HG02840 (cell line): ENCODE data around the gene CD96.
"Not testable (repeated sequence)": the region's sequence is repeated elsewhere in the genome, so short reads cannot be mapped to it uniquely, and the experiment has no call there.

Experiments used
- ATAC-seq: cut with Tn5 transposase; IDR thresholded peaks from one replicate; pipeline ENCODE4 v1.9.1; 2021; ENCODE audit warnings: mild to moderate bottlenecking, moderate library complexity, moderate number of reproducible peaks; ENCODE audit not compliant: unreplicated experiment, low FRiP score

Gene CD96

DNA sequence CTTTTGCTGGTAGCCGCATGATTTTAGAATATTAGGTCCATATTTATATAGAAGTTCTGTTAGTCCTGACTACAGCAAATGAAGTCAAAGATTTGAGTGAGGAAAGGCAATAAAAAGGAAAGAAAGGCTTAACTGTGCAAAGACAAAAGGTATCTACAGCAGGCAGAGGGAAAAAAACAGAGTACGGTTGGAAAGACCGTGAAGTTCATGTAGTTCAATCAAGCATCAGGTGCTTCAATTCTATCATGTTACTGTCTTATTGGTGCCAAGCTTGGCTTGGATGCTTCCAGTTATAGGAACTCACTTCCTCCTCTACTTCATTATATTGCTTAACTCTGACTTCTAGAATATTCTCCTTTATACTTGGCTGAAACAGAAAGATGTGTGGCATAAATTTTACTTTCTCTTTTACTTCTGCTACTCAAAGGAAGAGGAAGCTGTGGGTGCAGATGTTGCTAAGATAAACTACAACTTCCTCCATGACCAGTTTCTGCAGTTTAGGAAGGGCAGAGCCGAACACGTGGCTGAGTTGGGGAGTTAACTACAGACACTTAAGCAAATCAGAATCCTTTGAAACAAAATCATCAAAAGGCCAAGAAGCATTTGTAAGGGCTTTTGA lies 125.7 kb downstream of the CD96 start:
- ATAC-seq = peak; percentile 97

DNA sequence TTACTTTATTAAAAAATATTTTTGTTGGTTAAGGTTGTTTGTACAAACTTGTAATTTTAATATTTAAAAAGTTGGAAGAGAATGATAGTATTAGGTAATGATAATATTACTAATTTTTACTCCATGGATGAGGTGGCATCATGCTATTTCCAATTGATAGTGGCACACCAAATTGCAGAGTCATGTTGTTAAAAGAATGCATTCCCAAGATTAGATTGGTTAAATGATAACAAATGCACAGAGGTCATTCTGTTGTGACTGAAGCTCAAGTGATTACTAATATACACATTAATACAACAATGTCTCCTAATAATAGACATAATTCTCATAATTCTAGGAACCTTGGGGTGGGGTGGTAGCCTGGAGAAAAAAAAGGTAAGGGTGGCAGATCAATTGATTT lies 126.3 kb downstream of the CD96 start:
- ATAC-seq = no peak

DNA sequence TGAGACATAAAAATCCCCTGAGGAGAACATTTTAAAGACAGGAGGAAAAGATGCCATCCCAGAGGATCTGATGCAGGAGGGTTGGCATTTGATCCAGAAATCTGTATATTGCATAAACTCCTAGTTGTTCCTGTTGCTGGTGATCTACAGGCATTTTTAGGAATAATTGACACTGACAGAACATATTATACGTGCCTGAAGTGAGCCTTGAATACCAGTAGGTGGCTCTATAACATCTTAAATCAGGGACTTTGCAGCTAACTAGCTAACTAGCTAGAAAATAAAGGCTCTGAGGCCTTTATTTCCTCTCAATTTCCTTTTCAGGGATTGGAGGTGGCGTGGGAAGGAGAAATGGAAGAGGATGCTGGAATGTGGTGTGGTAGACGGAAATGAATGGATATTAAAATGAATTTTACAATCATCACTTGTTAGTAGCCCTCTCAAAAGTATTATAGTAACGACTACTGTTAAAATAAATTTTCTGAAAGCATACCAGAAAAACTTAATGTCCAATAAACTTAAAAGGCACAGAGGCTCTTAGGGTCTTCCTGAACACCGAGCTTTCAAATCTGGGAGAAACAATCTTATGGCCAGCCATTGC lies 127.0 kb downstream of the CD96 start:
- no peak for ATAC-seq

DNA sequence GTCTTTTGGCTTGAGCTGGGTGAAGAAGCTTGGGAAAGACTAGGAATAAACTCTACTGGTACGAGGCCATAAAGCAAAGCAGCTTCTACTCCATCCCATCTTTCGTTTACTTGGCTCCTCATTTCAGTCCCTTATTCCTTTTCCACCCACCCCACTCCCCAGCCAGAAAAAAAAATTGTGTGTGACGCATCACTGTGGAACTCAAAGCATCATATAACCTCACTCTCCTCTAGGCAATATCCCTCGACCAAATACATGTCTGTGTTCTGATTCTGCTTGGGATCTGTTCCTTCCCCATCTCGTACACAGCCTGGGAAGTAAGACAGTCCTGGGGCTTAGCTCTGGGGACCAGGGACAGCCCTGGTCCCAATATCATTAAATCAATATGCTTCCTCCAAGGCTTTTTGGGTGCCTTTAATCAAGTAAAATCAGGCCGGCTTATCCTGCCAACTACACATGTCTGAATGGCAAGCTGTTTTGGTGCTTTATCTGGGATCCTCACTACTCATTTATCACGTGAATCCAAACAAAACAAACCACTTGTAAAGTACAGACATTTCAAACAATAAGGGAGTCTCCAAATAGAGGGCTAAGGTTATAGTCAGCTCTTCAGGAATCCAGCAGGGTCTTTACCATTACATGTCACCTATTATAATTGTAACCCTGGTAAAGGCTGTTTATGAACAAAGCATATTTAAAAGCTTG lies 128.1 kb downstream of the CD96 start:
- no peak for ATAC-seq

DNA sequence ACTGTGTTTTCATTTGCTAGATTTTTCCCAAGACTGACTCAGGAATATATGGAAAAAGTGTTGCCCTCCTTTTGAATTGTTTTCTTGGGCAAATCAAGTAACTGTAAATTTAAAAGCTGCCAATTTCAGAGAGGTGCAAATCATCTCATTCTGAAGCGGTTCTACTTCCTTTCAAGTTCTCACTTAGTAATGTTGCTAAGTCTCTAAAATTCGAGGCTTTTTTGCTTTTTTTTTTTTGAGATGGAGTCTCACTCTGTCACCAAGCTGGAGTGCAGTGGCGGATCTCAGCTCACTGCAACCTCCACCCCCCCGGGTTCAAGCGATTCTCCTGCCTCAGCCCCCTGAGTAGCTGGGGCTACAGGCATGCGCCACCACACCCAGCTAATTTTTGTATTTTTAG lies 130.5 kb downstream of the CD96 start:
- not testable (repeated sequence) for ATAC-seq

DNA sequence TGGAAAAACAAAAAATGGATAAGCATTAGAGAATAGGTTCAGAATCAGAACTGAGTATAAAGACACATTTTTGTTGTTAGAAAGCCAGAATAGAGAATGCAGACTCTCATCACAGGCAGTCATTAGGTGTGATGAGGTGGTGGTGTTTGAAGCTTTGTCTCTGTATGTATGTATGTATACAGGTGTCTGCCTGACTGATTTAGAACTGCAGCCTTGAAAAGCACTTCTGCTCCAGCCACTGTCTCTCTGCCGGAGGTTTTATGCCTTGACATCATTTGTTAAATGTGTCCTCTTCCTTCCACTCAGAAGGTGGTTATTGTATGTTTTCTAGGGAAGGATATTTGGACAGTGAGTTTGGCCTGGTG lies 133.8 kb downstream of the CD96 start:
- ATAC-seq = no peak

DNA sequence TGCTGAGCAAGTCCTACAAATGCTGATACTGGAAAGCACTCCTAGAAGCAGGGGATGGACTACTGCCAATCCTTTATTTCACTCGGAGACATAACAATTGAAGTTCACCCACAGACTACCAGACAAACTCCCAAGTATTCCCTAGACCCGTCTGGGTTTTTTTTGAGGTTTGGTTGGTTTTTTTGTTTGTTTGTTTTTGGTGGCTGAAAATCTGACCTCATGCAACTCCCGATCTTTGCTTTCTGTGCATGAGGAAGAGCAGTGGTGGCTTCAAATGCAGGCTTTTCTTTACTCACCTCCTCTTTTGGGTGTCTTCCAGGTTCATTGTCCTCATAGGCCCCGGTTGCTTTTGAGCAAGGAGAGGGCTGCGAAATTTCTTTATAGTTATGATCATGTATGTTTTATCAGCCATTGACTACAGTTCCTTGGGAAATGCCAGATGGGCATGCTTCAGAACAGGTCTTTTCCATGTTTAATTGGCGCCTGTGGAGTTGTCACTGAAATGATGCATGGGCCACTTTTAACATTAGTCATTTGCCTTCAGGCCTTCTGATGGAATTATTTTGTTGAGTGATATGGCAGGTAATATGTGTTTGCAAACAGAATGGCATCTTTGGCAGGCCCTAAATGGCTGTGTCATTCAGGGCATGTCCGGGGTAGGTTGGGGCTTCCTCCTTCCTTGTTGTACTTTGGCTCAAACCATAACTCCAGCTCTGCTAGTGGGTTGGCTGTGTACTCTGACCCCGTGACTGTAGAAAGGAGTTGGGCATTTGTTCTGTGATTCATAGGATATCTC lies 134.4 kb downstream of the CD96 start:
- no peak for ATAC-seq

DNA sequence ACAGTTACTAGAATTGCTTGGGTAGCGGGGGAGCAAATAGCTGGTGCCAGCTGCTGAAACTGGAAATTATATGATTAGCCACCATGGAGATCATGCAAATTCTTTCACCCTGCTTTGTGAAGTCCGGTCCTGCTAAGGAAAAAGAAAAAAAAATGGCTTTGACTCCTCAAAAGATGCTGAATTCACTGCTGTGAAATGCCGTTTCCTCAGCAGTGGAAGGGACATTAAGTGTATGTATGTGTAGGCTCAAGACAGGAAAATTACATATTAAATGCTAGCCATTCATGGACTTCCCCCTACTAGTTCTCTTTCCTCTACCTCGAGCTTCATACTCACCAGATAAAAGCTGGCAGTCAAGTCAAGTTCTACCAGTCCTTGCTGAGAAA lies 135.0 kb downstream of the CD96 start:
- no peak for ATAC-seq

DNA sequence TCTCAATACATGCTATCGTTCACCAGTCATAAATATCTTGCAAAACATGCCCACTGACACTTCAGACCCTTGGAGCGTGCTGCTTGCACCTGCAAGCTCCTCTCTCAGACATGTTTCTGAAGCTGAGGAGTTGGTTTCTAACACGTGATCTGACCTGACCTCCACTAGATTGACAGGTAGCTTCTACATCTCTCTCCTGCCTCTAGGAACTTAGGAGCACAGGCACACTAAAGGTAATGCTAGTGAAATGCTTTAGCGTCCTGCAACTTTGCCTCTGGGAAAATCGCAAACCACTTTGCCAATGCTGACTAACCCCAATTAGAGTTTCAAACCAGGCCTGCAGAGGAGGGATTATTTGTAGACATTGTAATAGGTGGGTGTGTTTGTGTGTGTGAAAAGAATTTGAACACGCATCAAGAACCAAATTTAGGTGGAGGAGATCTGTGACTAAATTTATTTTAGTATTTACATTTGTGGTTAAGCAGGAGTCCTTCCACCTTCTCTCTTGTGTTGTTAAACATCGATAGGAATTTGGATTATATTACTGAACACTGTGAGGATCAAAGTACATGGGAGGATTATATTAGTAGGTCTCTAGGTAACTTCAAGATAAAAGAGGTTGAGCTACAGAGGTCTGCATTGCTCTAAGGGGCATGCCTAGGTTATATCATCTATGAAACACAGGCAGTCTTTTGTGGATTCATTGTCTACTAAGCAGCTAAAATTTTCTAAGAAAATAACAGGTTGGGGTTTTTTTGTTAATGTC lies 139.8 kb downstream of the CD96 start:
- ATAC-seq = no peak

DNA sequence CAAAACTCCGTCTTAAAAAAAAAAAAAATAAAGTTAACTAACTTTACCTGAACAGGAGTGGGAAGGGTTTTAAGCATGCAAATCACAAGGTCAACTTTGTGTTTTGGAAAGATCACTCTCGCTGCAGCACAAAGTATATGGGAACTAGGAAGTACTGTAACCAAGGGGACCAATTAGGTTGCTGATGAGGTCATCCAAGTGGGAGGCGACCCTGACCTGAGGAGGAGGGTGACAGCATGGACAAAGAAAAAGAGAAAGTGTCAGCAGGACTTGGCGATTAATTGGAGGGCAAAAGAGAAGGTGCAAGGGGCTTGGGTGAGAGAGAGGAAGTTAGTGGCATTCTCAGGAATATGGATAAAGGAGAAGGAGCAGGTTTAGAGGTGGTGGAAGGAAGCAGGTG lies 142.6 kb downstream of the CD96 start:
- no peak for ATAC-seq

DNA sequence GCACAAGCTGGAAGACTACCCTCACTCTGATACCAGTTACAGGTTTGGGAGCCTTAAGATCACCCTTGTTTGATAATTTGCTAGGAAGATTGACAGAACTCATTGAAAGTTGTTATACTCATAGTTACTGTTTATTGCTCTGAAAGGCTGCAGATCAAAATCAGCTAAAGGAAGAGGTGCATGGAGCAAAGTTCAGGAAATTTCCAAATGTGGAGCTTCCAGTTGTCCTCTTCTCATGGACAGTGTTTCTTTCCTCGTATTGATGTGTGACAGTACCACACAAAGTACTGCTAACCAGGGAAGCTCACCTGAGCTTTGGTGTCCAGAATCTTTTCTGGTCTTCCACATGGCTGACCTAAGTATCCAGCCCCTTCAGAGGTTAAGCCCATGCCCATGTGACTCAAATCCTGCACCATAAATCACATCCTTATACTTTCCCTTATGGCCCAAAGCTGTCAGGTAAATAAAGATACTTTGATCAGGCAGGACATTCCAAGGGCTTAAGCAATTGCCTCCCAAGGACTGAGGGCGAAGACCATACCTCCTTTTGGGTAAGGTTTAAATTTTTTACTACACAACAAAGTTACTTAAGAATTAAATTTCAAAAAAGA lies 146.3 kb downstream of the CD96 start:
- no peak for ATAC-seq

DNA sequence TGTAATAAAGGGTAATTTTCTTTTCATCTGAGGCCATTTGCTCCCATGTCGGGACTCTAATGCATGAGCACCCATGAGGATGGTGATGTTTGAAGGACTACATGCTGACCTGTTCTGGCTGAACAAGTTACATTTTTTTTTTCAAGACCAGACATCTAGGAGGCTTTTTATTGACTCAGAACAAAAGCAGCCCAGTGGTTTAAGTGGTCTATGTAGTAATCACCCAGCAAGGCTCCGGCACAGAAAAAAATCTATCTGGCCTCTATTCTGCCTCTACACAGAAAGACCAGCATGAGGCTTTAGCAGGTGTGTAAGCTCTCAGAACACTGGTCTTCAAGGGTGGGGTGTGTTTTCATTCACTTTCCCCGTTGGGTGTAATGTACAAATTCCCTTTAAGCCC lies 148.2 kb downstream of the CD96 start:
- peak; percentile 82 for ATAC-seq

DNA sequence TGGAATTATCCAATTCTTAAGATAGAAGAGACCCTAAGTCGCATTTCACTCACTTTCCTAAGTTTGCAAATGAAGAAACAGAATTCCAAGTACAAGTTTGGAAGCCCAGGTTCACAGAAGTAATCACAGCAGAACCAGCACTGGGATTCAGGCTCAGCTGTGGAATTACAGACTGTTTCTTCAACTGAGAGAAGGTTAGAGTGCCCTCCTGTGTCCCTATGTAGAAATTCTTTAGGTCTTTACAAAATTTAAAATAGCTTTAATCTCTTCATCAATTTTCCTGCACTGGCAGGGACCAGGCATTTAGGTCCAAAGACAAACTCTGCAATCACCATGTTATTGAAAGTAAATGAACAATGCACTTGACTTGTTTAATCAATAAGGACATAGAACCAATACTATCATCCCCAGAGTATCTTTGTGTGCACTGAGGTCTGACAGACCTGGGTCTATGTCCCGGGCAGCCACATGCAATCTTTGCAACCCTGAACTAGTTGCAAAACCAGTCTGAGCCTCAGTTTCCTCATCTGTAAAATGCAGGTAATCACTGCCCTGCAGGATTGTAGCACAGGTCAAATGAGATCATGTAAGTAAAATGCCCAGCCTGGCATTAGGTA lies 149.4 kb downstream of the CD96 start:
- no peak for ATAC-seq

DNA sequence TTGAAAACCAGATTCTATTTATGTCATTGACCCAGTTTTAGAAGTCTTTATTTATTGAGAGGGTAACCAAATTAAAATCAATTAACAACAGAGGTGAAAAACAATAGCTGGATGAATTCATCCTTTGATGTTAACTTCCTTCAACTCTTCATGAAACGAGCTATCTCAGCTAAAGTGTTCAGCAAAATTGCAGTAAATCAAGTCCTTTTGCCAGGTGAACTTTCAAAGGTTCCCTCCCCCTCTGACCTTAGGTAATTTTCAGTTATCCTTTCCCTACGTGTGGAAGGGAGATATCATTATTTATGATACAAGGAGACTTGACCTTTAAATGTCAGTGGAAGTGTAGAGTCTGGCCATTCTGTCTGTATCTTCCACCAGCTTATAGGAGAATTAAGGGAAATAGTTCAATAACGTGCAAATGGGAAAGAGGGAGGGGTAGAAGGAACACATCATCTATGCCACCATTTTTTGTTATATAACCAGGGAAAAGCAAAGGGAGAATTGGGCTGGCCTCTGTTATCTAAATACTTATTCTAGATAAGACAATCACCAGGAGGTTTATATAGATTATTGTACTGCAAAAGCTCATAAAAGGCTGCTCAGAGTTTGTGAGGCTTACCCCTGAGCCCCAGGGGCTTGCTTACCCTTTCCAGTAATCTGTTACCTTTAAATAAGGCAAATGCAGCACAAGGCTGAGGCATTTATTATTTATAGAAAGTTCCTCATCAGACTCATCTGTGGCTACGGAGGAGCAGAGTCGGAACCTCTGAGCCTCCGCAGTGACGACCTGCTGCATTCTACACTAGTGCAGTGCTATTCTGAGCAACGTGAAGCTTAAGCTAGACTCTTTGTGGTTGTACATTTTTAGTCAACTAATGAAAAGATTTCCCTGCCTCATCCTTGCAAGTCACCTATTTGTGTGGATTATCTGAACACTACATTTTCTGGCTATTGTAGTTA lies 150.9 kb downstream of the CD96 start:
- ATAC-seq = no peak

DNA sequence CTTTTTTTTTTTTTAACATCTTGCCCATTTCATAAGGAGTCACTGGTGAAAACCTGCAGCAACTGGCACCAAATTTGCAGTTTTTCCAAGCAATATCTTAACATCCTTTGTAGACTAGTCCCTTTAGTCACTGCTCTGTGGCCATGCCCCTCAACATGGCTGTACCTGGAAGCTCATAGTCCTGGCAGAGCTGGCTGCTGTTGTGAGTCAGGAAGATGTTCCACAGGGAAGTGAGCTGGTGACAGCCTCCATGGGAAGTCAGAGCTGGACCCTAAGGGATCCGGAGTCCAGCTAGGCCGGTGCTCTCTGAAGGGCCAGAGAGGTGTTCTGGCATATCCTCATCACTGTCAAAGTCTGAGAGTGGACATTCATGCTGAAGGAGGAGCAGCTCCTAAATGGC lies 152.5 kb downstream of the CD96 start:
- no peak for ATAC-seq

DNA sequence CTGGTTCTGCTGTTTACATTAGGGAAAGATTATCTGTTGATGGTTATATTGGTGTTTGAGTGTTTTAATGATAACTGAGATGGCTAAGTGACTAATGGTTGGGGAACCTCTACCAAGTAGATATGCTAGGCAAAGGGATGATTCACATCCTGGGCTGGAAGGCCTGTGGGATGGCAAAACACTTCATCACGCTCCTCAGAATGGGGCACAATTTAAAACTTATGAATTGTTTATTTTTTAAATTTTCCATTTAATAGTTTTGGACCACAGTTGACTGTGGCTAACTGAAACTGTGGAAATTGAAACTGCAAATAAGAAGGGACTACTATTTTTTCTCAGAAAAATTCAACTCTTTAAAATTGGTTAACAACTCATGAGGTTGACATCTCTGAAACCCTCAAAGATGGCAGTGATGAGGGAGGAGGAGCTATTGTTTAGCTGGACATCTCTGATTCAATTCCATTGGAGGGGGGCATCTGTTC lies 153.7 kb downstream of the CD96 start:
- ATAC-seq = no peak

DNA sequence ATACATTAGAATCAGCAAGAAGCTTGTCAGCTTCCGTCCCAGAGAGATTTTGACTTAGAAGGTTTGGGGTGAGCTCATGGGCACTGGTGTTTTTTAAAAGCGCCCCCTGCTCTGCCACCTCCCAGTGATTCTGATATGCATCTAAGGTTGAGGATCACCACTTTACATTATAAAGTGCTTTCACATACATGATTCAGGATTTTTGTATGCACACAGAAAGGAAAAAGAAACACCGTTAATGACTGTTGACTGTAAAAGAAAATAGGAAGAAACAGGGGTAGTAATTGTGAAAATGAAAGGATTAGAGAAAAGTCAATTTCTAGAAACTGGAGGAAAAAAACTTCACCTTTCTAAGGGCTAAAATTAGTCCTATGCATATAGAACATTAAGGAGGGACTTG lies 158.1 kb downstream of the CD96 start:
- no peak for ATAC-seq

DNA sequence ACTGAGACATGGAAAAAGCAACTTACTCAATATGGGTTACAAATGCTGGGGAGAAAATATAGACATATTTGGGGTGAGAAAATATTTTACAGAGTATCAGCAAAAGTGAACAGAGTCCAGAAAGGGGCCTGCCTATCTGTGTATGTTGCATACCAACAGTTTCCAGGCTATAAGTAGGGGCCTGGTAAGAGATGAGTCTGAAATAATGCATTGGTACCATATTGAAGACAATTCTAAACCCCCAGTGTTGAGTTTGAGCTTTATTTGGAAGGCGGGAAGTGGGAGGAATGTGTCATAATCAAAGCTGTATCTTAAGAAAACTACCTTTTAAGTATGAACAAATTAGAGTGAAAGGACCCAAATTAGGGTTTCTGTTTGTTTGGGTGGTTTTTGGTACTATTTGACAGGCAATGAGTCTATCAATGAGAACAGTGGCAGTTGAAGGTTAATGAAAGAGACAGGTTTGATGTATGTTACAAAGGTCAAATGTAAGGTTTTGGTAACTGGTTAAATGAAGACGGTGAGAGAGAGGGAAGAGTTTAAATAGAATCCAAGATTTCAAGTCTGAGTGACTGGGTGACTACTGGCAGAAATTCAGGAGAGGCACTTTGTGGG lies 159.4 kb downstream of the CD96 start:
- ATAC-seq = no peak
